SU-DHL-6 (cell line): Measurements from ENCODE around the gene CNKSR3.

Experiments
- H2AFZ ChIP-seq: fragments of 200-600 bp; sonication (generic); 2 replicates; pipeline ENCODE4 v1.6.1; 2014; ENCODE audit warnings: low read depth, mild to moderate bottlenecking, moderate library complexity, mixed read lengths, antibody characterized with exemption, low read length; ENCODE audit not compliant: severe bottlenecking
- H3F3A ChIP-seq: fragments of 200-600 bp; shearing (Covaris generic); 2 replicates; pipeline ENCODE4 v1.6.0; 2016; ENCODE audit warnings: antibody characterized with exemption, mild to moderate bottlenecking; ENCODE audit not compliant: insufficient read depth
- H3K27ac ChIP-seq: fragments of 200-600 bp; sonication (generic); 2 replicates; pipeline ENCODE4 v1.5.1; 2016; ENCODE audit warnings: low read depth, mild to moderate bottlenecking, low read length, moderate library complexity, mixed read lengths
- H3K27me3 ChIP-seq: fragments of 200-600 bp; sonication (generic), shearing (Covaris generic); 2 replicates; pipeline ENCODE4 v1.6.0; 2014; ENCODE audit warnings: mild to moderate bottlenecking, low read length
- H3K36me3 ChIP-seq: fragments of 200-600 bp; sonication (generic); 2 replicates; pipeline ENCODE4 v1.6.1; 2014; ENCODE audit warnings: mild to moderate bottlenecking, low read length, mixed read lengths
- H3K4me2 ChIP-seq: fragments of 300-600, 200-600 bp; shearing (Covaris generic), sonication (generic); 2 replicates; pipeline ENCODE4 v1.6.0; 2014; ENCODE audit warnings: low read length, low read depth, mild to moderate bottlenecking; ENCODE audit not compliant: poor library complexity, severe bottlenecking
- H3K4me3 ChIP-seq: fragments of 200-600 bp; sonication (generic); 2 replicates; pipeline ENCODE4 v1.5.1; 2014; ENCODE audit warnings: antibody characterized with exemption, low read length, mild to moderate bottlenecking, mixed read lengths; ENCODE audit not compliant: insufficient read depth, poor library complexity, severe bottlenecking
- H3K79me2 ChIP-seq: fragments of 200-600 bp; sonication (generic); 2 replicates; pipeline ENCODE4 v1.6.1; 2014; ENCODE audit warnings: mild to moderate bottlenecking, low read length, moderate library complexity; ENCODE audit not compliant: insufficient read depth
- H3K9ac ChIP-seq: fragments of 200-600 bp; sonication (generic); 2 replicates; pipeline ENCODE4 v1.7.0; 2014; ENCODE audit warnings: mild to moderate bottlenecking, low read length
- H3K9me2 ChIP-seq: fragments of 200-600 bp; sonication (generic); replicated peaks from 2 replicates; pipeline ENCODE4 v1.6.1; 2014; ENCODE audit warnings: low read length; ENCODE audit not compliant: insufficient read depth
- H3K9me3 ChIP-seq: fragments of 200-600 bp; sonication (generic); 2 replicates; pipeline ENCODE4 v1.6.1; 2014; ENCODE audit warnings: low read length, mixed read lengths; ENCODE audit not compliant: insufficient read depth
- H4K20me1 ChIP-seq: fragments of 200-600 bp; sonication (generic); 2 replicates; pipeline ENCODE4 v1.6.1; 2014; ENCODE audit warnings: low read depth, mild to moderate bottlenecking, antibody characterized with exemption, low read length, moderate library complexity, mixed read lengths
- CTCF ChIP-seq: fragments of 200-600 bp; sonication (generic); IDR thresholded peaks from one replicate; pipeline ENCODE4 v1.5.1; 2017; ENCODE audit warnings: antibody characterized with exemption, mild to moderate bottlenecking, low read length, moderate library complexity; ENCODE audit not compliant: insufficient read depth, poor library complexity, severe bottlenecking
- EZH2phosphoT487 ChIP-seq: fragments of 200-600 bp; sonication (generic), shearing (Covaris generic); conservative IDR thresholded peaks from 2 replicates; pipeline ENCODE4 v1.6.1; 2018; ENCODE audit warnings: mild to moderate bottlenecking, antibody characterized with exemption, low read length, moderate library complexity, mixed read lengths

The CNKSR3 gene

GRCh38 chr6:154363821-154364220 lies 146.7 kb downstream of the CNKSR3 start:
- Histone ChIP-seq H3K79me2 (no peaks in the 10 kb centered on the region), H2AFZ (no peak overlapping the region), H3K9me3 (no peaks in the 10 kb centered on the region), H3K9ac (no peak overlapping the region), H3K9me2 (no peaks in the 10 kb centered on the region), H3K27me3 (no peaks in the 10 kb centered on the region), H3K36me3 (no peaks in the 10 kb centered on the region), H4K20me1 (no peaks in the 10 kb centered on the region), H3K4me3 (no peak overlapping the region), H3K4me2 (no peak overlapping the region), H3F3A (no peaks in the 10 kb centered on the region), H3K27ac (no peak overlapping the region)
- TF ChIP-seq CTCF (no peak), EZH2phosphoT487 (no peak)

- H3K4me3 ChIP-seq: no peak overlapping the region
- no peak overlapping the region for H3K27ac ChIP-seq
- H3K9me3 ChIP-seq: no peaks in the 10 kb centered on the region
- no peak overlapping the region for H2AFZ ChIP-seq
- H3F3A ChIP-seq: no peaks in the 10 kb centered on the region
- H3K9ac ChIP-seq: no peak overlapping the region
- H3K36me3 ChIP-seq: no peaks in the 10 kb centered on the region
- H3K4me2 ChIP-seq: no peak overlapping the region
- H4K20me1 ChIP-seq: no peaks in the 10 kb centered on the region
- H3K9me2 ChIP-seq: no peaks in the 10 kb centered on the region
- H3K79me2 ChIP-seq: no peaks in the 10 kb centered on the region
- 0 out of 2 replicates have a peak, but pooled peaks cover 4% of the 10 kb centered on the region for H3K27me3 ChIP-seq
- TF ChIP-seq EZH2phosphoT487 (no peak), CTCF (no peak)
Measured at GRCh38 chr6:154361476-154361875, 149.0 kb downstream of the CNKSR3 start.

DNA sequence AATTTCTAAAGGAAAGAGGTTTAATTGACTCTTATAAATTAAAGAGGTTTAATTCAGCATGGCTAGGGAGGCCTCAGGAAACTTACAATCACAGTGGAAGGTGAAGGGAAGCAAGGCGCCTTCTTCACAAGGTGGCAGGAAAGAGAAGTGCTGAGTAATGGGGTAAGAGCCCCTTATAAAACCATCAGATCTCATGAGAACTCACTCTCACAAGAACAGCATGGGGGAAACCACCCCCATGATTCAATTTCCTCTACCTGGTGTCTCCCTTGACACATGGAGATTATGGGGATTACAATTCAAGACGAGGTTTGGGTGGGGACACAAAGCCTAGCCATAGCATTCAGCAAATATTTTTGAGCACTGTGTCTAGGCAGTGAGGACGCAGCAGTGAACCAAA lies 150.0 kb downstream of the CNKSR3 start:
- H3K9ac ChIP-seq: no peak overlapping the region
- H3K4me2 ChIP-seq: no peak overlapping the region
- H4K20me1 ChIP-seq: no peaks in the 10 kb centered on the region
- H3K27me3 ChIP-seq: 0 out of 2 replicates have a peak, but pooled peaks cover 4% of the 10 kb centered on the region
- no peaks in the 10 kb centered on the region for H3K79me2 ChIP-seq
- no peak overlapping the region for H3K27ac ChIP-seq
- H3K9me3 ChIP-seq: no peaks in the 10 kb centered on the region
- H2AFZ ChIP-seq: no peak overlapping the region
- H3F3A ChIP-seq: no peaks in the 10 kb centered on the region
- no peaks in the 10 kb centered on the region for H3K36me3 ChIP-seq
- H3K4me3 ChIP-seq: no peak overlapping the region
- H3K9me2 ChIP-seq: no peaks in the 10 kb centered on the region
- TF ChIP-seq EZH2phosphoT487 (no peak), CTCF (no peak)
